ENCODE results near the gene HNRNPU.

GRCh38 chr1:244841273-244841927 lies 22.9 kb downstream of the HNRNPU start:
- TF ChIP-seq, protein P1, sequence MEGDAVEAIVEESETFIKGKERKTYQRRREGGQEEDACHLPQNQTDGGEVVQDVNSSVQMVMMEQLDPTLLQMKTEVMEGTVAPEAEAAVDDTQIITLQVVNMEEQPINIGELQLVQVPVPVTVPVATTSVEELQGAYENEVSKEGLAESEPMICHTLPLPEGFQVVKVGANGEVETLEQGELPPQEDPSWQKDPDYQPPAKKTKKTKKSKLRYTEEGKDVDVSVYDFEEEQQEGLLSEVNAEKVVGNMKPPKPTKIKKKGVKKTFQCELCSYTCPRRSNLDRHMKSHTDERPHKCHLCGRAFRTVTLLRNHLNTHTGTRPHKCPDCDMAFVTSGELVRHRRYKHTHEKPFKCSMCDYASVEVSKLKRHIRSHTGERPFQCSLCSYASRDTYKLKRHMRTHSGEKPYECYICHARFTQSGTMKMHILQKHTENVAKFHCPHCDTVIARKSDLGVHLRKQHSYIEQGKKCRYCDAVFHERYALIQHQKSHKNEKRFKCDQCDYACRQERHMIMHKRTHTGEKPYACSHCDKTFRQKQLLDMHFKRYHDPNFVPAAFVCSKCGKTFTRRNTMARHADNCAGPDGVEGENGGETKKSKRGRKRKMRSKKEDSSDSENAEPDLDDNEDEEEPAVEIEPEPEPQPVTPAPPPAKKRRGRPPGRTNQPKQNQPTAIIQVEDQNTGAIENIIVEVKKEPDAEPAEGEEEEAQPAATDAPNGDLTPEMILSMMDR (IDR thresholded peaks at IDR 0.05) = no peak
- no peak for TF ChIP-seq EZH2 (IDR thresholded peaks at IDR 0.05)
